ENCODE data around the gene MCF2L.
"Not testable (repeated sequence)": the region's sequence is repeated elsewhere in the genome, so short reads cannot be mapped to it uniquely, and the experiment has no call there.

The MCF2L gene, protein sequence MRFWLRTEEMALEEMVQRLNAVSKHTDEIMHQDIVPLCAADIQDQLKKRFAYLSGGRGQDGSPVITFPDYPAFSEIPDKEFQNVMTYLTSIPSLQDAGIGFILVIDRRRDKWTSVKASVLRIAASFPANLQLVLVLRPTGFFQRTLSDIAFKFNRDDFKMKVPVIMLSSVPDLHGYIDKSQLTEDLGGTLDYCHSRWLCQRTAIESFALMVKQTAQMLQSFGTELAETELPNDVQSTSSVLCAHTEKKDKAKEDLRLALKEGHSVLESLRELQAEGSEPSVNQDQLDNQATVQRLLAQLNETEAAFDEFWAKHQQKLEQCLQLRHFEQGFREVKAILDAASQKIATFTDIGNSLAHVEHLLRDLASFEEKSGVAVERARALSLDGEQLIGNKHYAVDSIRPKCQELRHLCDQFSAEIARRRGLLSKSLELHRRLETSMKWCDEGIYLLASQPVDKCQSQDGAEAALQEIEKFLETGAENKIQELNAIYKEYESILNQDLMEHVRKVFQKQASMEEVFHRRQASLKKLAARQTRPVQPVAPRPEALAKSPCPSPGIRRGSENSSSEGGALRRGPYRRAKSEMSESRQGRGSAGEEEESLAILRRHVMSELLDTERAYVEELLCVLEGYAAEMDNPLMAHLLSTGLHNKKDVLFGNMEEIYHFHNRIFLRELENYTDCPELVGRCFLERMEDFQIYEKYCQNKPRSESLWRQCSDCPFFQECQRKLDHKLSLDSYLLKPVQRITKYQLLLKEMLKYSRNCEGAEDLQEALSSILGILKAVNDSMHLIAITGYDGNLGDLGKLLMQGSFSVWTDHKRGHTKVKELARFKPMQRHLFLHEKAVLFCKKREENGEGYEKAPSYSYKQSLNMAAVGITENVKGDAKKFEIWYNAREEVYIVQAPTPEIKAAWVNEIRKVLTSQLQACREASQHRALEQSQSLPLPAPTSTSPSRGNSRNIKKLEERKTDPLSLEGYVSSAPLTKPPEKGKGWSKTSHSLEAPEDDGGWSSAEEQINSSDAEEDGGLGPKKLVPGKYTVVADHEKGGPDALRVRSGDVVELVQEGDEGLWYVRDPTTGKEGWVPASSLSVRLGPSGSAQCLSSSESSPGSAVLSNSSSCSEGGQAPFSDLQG

GRCh38 chr13:112968910-112969691, at the start of gene MCF2L:
Gene MCF2L, plus strand, starts transcription at chr13:112969214. Its CDS starts 166 bp downstream, at chr13:112969380.
- DNase-seq = no peak

- DNase-seq = no peak
These were observed 45.1 kb upstream of the MCF2L start for GRCh38 chr13:112923962-112924361.

GRCh38 chr13:112924365-112924764, 44.6 kb upstream of the MCF2L start:
- DNase-seq = no peak

DNA sequence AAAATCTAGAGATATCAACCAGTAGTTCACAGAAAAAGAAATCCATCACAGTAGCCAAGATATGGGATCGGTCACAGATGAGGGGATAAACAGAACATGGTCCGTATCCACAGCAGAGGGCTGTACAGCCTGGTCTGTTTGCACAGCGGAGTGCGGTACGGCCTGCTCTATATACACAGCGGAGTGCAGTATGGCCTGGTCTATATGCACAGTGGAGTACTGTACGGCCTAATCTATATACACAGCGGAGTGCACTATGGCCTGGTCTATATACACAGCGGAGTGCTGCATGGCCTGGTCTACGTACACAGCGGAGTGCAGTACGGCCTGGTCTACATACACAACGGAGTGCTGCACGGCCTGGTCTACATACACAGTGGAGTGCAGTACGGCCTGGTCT, 43.0 kb upstream of the MCF2L start:
- no peak for DNase-seq

GRCh38 chr13:112926993-112927392, 42.0 kb upstream of the MCF2L start:
- DNase-seq = no peak

DNA sequence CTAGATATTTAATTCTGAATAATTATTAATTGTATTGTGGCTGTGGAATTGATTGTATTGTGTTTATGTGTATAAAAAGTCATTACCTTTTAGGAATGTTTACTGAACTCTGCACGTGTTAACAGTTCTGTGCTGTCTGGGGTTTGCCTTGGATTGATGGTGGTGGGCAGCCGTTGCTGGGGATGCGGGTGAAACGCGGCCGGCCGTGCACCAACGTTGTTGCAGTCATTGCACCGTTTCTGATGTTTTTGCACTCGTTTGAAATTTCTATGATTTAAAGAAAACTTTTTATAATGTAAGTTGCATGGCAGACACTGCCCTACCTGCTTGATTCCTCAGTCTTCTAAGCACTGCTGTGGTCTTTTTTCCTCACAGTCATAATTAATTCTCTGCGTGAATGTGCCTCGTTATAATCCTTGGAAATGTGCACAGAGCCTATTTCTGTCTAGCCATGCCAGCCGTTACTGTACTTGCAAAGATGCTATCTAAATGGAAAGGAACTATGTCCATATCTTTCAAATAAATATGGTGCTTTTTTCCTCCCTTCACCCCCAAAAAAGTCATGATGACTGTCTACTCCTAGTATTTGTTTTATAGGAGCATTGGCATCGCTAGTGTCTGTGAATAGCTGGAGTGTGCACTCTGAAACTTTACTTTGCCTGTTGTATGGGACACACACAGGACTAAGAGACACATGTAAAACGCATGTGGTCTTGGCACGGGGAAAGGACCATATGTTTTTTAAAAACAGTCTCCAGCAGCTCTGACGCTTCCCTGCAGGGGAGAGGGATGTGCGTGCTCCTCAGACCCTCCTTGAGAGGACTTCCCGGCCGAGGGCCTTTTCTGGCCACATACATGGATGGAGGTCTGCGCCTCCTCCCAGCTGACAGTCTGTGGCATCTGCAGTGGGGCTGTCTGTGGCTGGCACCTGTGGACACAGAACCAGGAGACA, 40.7 kb upstream of the MCF2L start:
- no peak for DNase-seq

GRCh38 chr13:112928972-112929782, 39.8 kb upstream of the MCF2L start:
- DNase-seq = no peak

- DNase-seq = no peak
These were observed 39.3 kb upstream of the MCF2L start for GRCh38 chr13:112929783-112930055.

- no peak for DNase-seq
These were observed 38.8 kb upstream of the MCF2L start for GRCh38 chr13:112930192-112930591.

- no peak for DNase-seq
These were observed 37.7 kb upstream of the MCF2L start for GRCh38 chr13:112931028-112931934.

DNA sequence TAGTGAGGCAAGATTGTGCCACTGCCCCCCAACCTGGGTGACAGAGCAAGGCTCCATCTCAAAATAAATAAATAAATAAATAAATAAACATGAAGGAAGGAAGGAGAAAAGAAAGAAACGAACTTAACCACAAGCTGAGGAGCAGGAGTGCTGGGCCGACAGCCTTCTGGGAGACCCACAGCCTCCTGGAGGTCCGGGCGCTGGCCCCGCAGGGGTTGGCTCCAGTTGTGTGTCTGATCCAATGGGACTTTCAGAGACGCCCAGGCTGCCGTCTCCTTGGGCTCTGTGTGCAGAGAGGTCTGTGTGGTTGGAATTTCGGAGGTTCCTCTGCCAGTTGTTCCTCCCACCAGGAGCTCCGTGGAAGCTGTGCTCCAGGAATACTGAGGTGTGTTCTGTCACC, 36.0 kb upstream of the MCF2L start:
- DNase-seq = no peak

DNA sequence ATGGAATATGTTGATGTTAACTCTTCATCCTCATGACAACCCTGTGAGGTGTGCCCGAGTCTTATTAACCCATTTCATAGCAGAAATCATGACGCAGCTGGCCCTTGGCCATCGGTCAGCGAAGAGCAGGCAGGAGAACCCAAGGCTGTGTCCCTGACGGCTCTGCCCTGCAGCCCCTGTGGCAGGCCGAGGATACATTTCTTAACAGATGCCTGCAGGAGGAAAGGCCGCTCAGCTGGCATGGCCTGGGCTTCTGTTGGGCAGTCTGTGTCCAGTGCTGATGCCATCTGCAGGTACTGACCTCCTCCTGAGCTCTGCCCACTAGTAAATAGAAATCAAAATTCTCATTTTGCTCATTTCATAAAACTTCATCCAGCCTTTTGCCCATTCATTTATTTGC, 35.4 kb upstream of the MCF2L start:
- DNase-seq = no peak

- no peak for DNase-seq
These were observed 34.9 kb upstream of the MCF2L start for GRCh38 chr13:112934078-112934477.

DNA sequence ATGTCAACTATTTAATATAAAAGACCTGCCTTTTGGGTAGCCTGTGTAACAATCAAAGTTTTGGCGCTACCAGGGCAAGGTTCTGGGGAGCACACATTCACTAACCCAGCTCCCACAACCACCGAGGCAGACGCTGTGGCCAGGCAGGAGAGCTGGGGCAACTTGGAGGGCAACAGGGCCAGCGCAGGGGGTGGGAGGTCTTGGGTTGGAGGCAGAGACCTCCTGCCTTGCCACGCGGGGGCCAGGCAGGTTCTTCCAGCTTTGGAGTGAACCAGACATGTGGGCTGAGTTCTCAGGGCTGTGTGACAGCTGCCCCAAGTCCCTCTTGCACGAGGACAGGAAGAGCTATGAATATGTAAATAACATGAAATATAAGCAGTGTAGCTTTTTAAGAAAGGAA, 30.3 kb upstream of the MCF2L start:
- DNase-seq = no peak

GRCh38 chr13:112940236-112940635, 28.8 kb upstream of the MCF2L start:
- DNase-seq = no peak

DNA sequence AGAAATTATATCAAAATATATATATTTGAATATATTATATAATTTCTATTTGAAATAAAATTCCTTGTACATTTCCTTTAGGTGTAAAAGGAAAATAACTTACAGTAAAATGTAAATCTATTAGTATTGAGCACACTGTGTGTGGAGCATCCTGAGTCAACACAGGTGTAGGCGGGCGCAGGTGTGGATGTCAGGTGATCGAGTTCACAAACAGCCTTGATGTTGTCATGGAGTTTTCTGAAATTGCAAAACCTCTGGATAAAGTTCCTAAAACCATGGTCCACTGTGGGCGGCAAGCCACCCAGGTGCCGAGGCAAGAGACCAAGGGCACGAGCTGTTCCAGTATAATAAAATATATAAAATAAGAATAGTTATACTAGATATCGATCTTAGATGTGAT, 27.7 kb upstream of the MCF2L start:
- DNase-seq = no peak

GRCh38 chr13:112941765-112942164, 27.2 kb upstream of the MCF2L start:
- not testable (repeated sequence) for DNase-seq

DNA sequence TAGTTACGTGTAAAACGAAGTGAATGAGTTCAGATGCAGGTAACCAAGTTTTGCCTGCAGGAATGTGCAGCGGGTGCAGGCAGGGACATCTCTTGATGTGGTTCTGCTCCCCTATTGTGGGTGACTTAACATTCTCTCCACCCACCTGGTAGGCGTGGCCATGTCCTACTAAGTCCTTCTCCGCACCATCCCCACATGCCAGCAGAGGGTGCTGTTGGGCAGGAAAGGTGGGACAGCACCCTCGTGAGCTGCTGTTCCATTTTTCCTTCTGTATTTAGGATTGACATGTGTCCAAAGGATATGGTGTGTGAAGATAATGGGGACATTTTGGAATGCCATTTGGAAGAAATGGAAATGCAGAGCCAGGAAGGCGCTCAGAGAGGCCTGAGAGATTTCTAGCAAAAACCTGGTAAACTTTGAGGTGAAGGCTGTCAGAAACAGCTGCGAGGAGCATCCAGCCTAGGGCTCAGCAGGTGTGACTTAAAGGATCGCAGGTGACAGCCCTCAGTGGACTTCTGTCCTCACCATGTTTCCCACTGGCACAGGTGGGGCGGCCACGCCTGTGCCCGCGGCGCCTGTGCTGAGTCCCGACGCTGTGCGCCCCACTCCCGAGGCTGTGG, 26.2 kb upstream of the MCF2L start:
- peak; percentile 94 for DNase-seq
